WTC11 (cell line): ENCODE data around the gene PDZRN3. TPM values are rescaled to one million over a fixed set of nuclear protein-coding genes. Genes with fewer than 3 reads are reported as not detected.

ENCODE experiments used
- ATAC-seq: fragments of 200-7000 bp; cut with Tn5 transposase; 2 replicates; pipeline ENCODE4 v1.10.0; 2021; ENCODE audit warnings: mild to moderate bottlenecking, moderate library complexity
- CTCF ChIA-PET: fragments of 300-600 bp; sonication (Branson Sonifier 250); formaldehyde crosslinking; loops from one replicate; lab custom pipeline; 2021; ENCODE audit warnings: antibody characterized with exemption; lab: Charles Lee
- POLR2A ChIA-PET: fragments of 350-600 bp; sonication (Branson Sonifier 250); formaldehyde crosslinking; loops from one replicate; lab custom pipeline; 2021; ENCODE audit warnings: antibody characterized with exemption; lab: Charles Lee
- DNase-seq: peaks from one replicate; pipeline ENCODE4 v3.0.0; 2021; ENCODE audit warnings: low spot score
- H3K27ac Mint-ChIP-seq: 2 replicates; pipeline ENCODE4 v1.8.0; 2021; ENCODE audit warnings: mixed read lengths
- H3K27me3 Mint-ChIP-seq: 2 replicates; pipeline ENCODE4 v1.8.0; 2021; ENCODE audit warnings: low read depth, mild to moderate bottlenecking, moderate library complexity, mixed read lengths
- H3K36me3 Mint-ChIP-seq: 2 replicates; pipeline ENCODE4 v1.8.0; 2021; ENCODE audit warnings: mixed read lengths
- H3K4me1 Mint-ChIP-seq: 2 replicates; pipeline ENCODE4 v1.8.0; 2022; ENCODE audit warnings: mixed read lengths
- H3K4me3 Mint-ChIP-seq: 2 replicates; pipeline ENCODE4 v1.8.0; 2021; ENCODE audit warnings: mild to moderate bottlenecking, moderate library complexity, mixed read lengths
- H3K9me3 Mint-ChIP-seq: 2 replicates; pipeline ENCODE4 v1.8.0; 2021; ENCODE audit warnings: mixed read lengths
- CBFB ChIP-seq: sonication (generic); formaldehyde crosslinking; IDR thresholded peaks from 2 replicates; pipeline ENCODE4 v1.8.1; 2022; ENCODE audit warnings: mild to moderate bottlenecking, low read depth, missing genetic modification reagents
- E2F4 ChIP-seq: sonication (generic); formaldehyde crosslinking; IDR thresholded peaks from 2 replicates; pipeline ENCODE4 v1.8.1; 2022; ENCODE audit warnings: low read depth, mild to moderate bottlenecking, moderate library complexity, missing genetic modification reagents, borderline replicate concordance
- ETV6 ChIP-seq: sonication (generic); formaldehyde crosslinking; IDR thresholded peaks from 2 replicates; pipeline ENCODE4 v1.8.1; 2022; ENCODE audit warnings: mild to moderate bottlenecking, missing genetic modification reagents
- HMGA2 ChIP-seq: fragments of 250-450 bp; sonication (Bioruptor Pico); IDR thresholded peaks from 2 replicates; pipeline ENCODE4 v1.4.0; 2021; ENCODE audit warnings: mild to moderate bottlenecking, moderate library complexity
- JAZF1 ChIP-seq: fragments of 250-450 bp; sonication (Bioruptor Pico); IDR thresholded peaks from 2 replicates; pipeline ENCODE4 v1.9.0; 2021; ENCODE audit warnings: moderate library complexity, mild to moderate bottlenecking, inconsistent platforms
- JUN ChIP-seq: sonication (generic); formaldehyde crosslinking; IDR thresholded peaks from 2 replicates; pipeline ENCODE4 v1.8.0; 2023; ENCODE audit warnings: mild to moderate bottlenecking, missing genetic modification reagents
- KAT7 ChIP-seq: sonication (generic); formaldehyde crosslinking; IDR thresholded peaks from 2 replicates; pipeline ENCODE4 v1.8.1; 2023; ENCODE audit warnings: missing genetic modification reagents, mild to moderate bottlenecking, borderline replicate concordance
- NR3C1 ChIP-seq: sonication (generic); formaldehyde crosslinking; conservative IDR thresholded peaks from 2 replicates; pipeline ENCODE4 v1.8.1; 2023; ENCODE audit warnings: low read depth, mild to moderate bottlenecking, missing genetic modification reagents
- SOX15 ChIP-seq: fragments of 250-450 bp; sonication (Bioruptor Pico); IDR thresholded peaks from 2 replicates; pipeline ENCODE4 v1.9.0; 2021; ENCODE audit warnings: mild to moderate bottlenecking
- STAT6 ChIP-seq: sonication (generic); formaldehyde crosslinking; conservative IDR thresholded peaks from 2 replicates; pipeline ENCODE4 v1.8.1; 2023; ENCODE audit warnings: mild to moderate bottlenecking, low read depth, missing genetic modification reagents, moderate library complexity
- ZNF416 ChIP-seq: fragments of 250-450 bp; sonication (Bioruptor Pico); IDR thresholded peaks from 2 replicates; pipeline ENCODE4 v1.9.0; 2021; ENCODE audit warnings: mild to moderate bottlenecking, inconsistent platforms
- ZNF425 ChIP-seq: fragments of 250-450 bp; sonication (Bioruptor Pico); conservative IDR thresholded peaks from 2 replicates; pipeline ENCODE4 v1.9.0; 2021; ENCODE audit warnings: mild to moderate bottlenecking
- ZNF671 ChIP-seq: fragments of 250-450 bp; sonication (Bioruptor Pico); IDR thresholded peaks from 2 replicates; pipeline ENCODE4 v1.8.0; 2021; ENCODE audit warnings: mild to moderate bottlenecking
- total RNA-seq: library from RNA; stranded (reverse); gene quantifications from 3 replicates; pipeline ENCODE4 v1.2.3, GENCODE V29; 2021
- TF ChIP-seq, protein P1 (sequence below): sonication (generic); formaldehyde crosslinking; IDR thresholded peaks from 2 replicates; pipeline ENCODE4 v1.8.1; 2022; ENCODE audit warnings: low read depth, missing genetic modification reagents, borderline replicate concordance
- TF ChIP-seq, protein P2 (sequence below): fragments of 200-600 bp; IDR thresholded peaks from 2 replicates; pipeline ENCODE4 v1.8.0; 2022; ENCODE audit warnings: antibody characterized with exemption
- TF ChIP-seq, protein P3 (sequence below): sonication (generic); formaldehyde crosslinking; IDR thresholded peaks from 2 replicates; pipeline ENCODE4 v1.8.0; 2023; ENCODE audit warnings: missing genetic modification reagents, mild to moderate bottlenecking, borderline replicate concordance
- TF ChIP-seq, protein P4 (sequence below): sonication (generic); formaldehyde crosslinking; IDR thresholded peaks from 2 replicates; pipeline ENCODE4 v1.8.1; 2023; ENCODE audit warnings: mild to moderate bottlenecking, moderate library complexity, missing genetic modification reagents
- TF ChIP-seq, protein P5 (sequence below): sonication (generic); formaldehyde crosslinking; IDR thresholded peaks from 2 replicates; pipeline ENCODE4 v1.8.0; 2022; ENCODE audit warnings: mild to moderate bottlenecking, missing genetic modification reagents

Gene PDZRN3
- total RNA-seq, 1 experiment from 2014 or later = 9.5 TPM

DNA sequence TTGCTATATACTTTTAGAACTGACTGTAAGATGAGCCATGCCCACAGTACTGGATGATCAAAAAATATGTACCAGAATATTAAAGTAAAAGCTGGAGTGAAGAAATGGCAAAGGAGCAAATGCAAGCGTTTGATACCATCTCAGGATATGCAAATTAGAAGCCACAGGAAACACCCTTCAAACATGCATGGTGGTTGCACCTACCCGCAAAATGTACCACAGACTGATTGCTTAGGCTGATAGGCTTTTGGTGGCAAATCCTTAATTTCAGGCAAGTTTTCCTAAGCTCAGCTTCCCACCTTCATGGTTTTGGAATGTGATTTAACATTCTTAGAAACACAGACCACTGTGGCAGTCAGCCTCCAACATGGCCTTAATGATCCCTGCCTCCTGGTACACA lies 149.0 kb downstream of the PDZRN3 start (continued):
- TF ChIP-seq ZNF416 (CRISPR knock-in tag) (no peak), JUN (CRISPR knock-in tag) (no peak), CBFB (CRISPR knock-in tag) (no peak), ETV6 (CRISPR knock-in tag) (no peak), HMGA2 (no peak), ZNF671 (CRISPR knock-in tag) (no peak), STAT6 (CRISPR knock-in tag) (no peak), JAZF1 (CRISPR knock-in tag) (no peak), ZNF425 (CRISPR knock-in tag) (no peak), KAT7 (no peak)
- TF ChIP-seq, protein P1, sequence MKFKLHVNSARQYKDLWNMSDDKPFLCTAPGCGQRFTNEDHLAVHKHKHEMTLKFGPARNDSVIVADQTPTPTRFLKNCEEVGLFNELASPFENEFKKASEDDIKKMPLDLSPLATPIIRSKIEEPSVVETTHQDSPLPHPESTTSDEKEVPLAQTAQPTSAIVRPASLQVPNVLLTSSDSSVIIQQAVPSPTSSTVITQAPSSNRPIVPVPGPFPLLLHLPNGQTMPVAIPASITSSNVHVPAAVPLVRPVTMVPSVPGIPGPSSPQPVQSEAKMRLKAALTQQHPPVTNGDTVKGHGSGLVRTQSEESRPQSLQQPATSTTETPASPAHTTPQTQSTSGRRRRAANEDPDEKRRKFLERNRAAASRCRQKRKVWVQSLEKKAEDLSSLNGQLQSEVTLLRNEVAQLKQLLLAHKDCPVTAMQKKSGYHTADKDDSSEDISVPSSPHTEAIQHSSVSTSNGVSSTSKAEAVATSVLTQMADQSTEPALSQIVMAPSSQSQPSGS (CRISPR knock-in tag) = no peak
- TF ChIP-seq, protein P2, sequence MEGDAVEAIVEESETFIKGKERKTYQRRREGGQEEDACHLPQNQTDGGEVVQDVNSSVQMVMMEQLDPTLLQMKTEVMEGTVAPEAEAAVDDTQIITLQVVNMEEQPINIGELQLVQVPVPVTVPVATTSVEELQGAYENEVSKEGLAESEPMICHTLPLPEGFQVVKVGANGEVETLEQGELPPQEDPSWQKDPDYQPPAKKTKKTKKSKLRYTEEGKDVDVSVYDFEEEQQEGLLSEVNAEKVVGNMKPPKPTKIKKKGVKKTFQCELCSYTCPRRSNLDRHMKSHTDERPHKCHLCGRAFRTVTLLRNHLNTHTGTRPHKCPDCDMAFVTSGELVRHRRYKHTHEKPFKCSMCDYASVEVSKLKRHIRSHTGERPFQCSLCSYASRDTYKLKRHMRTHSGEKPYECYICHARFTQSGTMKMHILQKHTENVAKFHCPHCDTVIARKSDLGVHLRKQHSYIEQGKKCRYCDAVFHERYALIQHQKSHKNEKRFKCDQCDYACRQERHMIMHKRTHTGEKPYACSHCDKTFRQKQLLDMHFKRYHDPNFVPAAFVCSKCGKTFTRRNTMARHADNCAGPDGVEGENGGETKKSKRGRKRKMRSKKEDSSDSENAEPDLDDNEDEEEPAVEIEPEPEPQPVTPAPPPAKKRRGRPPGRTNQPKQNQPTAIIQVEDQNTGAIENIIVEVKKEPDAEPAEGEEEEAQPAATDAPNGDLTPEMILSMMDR = no peak
- TF ChIP-seq, protein P3, sequence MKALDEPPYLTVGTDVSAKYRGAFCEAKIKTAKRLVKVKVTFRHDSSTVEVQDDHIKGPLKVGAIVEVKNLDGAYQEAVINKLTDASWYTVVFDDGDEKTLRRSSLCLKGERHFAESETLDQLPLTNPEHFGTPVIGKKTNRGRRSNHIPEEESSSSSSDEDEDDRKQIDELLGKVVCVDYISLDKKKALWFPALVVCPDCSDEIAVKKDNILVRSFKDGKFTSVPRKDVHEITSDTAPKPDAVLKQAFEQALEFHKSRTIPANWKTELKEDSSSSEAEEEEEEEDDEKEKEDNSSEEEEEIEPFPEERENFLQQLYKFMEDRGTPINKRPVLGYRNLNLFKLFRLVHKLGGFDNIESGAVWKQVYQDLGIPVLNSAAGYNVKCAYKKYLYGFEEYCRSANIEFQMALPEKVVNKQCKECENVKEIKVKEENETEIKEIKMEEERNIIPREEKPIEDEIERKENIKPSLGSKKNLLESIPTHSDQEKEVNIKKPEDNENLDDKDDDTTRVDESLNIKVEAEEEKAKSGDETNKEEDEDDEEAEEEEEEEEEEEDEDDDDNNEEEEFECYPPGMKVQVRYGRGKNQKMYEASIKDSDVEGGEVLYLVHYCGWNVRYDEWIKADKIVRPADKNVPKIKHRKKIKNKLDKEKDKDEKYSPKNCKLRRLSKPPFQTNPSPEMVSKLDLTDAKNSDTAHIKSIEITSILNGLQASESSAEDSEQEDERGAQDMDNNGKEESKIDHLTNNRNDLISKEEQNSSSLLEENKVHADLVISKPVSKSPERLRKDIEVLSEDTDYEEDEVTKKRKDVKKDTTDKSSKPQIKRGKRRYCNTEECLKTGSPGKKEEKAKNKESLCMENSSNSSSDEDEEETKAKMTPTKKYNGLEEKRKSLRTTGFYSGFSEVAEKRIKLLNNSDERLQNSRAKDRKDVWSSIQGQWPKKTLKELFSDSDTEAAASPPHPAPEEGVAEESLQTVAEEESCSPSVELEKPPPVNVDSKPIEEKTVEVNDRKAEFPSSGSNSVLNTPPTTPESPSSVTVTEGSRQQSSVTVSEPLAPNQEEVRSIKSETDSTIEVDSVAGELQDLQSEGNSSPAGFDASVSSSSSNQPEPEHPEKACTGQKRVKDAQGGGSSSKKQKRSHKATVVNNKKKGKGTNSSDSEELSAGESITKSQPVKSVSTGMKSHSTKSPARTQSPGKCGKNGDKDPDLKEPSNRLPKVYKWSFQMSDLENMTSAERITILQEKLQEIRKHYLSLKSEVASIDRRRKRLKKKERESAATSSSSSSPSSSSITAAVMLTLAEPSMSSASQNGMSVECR (CRISPR knock-in tag) = no peak

GRCh38 chr3:73475175-73475574 lies 149.6 kb downstream of the PDZRN3 start:
- DNase-seq = no peak
- ChIA-PET CTCF (no interaction called here), POLR2A (no interaction called here)
- Mint-ChIP-seq H3K4me1 (peaks cover 41% of the 10 kb centered on the region), H3K4me3 (no peak overlapping the region), H3K27me3 (no peaks in the 10 kb centered on the region), H3K36me3 (peaks cover 15% of the 10 kb centered on the region), H3K9me3 (peaks cover 21% of the 10 kb centered on the region), H3K27ac (no peak overlapping the region)
- ATAC-seq = no peak
- TF ChIP-seq E2F4 (no peak), SOX15 (CRISPR knock-in tag) (no peak), NR3C1 (CRISPR knock-in tag) (no peak)
- TF ChIP-seq, protein P4, sequence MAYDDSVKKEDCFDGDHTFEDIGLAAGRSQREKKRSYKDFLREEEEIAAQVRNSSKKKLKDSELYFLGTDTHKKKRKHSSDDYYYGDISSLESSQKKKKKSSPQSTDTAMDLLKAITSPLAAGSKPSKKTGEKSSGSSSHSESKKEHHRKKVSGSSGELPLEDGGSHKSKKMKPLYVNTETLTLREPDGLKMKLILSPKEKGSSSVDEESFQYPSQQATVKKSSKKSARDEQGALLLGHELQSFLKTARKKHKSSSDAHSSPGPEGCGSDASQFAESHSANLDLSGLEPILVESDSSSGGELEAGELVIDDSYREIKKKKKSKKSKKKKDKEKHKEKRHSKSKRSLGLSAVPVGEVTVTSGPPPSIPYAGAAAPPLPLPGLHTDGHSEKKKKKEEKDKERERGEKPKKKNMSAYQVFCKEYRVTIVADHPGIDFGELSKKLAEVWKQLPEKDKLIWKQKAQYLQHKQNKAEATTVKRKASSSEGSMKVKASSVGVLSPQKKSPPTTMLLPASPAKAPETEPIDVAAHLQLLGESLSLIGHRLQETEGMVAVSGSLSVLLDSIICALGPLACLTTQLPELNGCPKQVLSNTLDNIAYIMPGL (CRISPR knock-in tag) = no peak
- TF ChIP-seq, protein P5, sequence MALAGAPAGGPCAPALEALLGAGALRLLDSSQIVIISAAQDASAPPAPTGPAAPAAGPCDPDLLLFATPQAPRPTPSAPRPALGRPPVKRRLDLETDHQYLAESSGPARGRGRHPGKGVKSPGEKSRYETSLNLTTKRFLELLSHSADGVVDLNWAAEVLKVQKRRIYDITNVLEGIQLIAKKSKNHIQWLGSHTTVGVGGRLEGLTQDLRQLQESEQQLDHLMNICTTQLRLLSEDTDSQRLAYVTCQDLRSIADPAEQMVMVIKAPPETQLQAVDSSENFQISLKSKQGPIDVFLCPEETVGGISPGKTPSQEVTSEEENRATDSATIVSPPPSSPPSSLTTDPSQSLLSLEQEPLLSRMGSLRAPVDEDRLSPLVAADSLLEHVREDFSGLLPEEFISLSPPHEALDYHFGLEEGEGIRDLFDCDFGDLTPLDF = no peak
